ENCODE results near the gene AK8. TPM values are rescaled to one million over a fixed set of nuclear protein-coding genes. Genes with fewer than 3 reads are reported as not detected.
A peak's percentile ranks its signal among the peaks of the same experiment; 100 is the strongest.

Gene AK8
- total and polyA plus RNA-seq, 2 experiments from 2014 or later: 0.14 to 0.78 TPM

GRCh38 chr9:132857031-132857430 is 21.1 kb downstream of the AK8 start:
- H3K79me2 ChIP-seq (replicated peaks; ENCODE audit: insufficient read depth): no peaks in the 10 kb centered on the region
- H3K4me3 ChIP-seq: no peak overlapping the region
- ATAC-seq: peak; percentile 18
- H3K27me3 ChIP-seq (ENCODE audit: insufficient read depth): no peaks in the 10 kb centered on the region
- H3F3A ChIP-seq (replicated peaks; ENCODE audit: low read depth): no peaks in the 10 kb centered on the region
- H3K4me2 ChIP-seq: no peak overlapping the region
- H3K27ac ChIP-seq (ENCODE audit: low read depth): no peak overlapping the region
- DNase-seq (ENCODE audit: low spot score): no peak
- H2AFZ ChIP-seq: no peak overlapping the region
- no peak for TF ChIP-seq STAT1 (IDR thresholded peaks at IDR 0.05; ENCODE audit: unreplicated experiment)
- TF ChIP-seq EZH2phosphoT487 (IDR thresholded peaks at IDR 0.05; ENCODE audit: unreplicated experiment): no peak
- TF ChIP-seq CREB1 (CRISPR knock-in tag; IDR thresholded peaks at IDR 0.05; ENCODE audit: low read depth): no peak
- TF ChIP-seq REST (IDR thresholded peaks at IDR 0.05; ENCODE audit: unreplicated experiment): no peak
- TF ChIP-seq CTCF (conservative IDR thresholded peaks at IDR 0.05; ENCODE audit: low read depth in 2 of 2): no peak
- TF ChIP-seq ZNF462 (CRISPR knock-in tag; IDR thresholded peaks at IDR 0.05): no peak
- TF ChIP-seq ZNF331 (CRISPR knock-in tag; IDR thresholded peaks at IDR 0.05; ENCODE audit: low read depth): no peak
- TF ChIP-seq JUNB (IDR thresholded peaks at IDR 0.05; ENCODE audit: unreplicated experiment): no peak
- no peak for TF ChIP-seq POLR2AphosphoS5 (IDR thresholded peaks at IDR 0.05; ENCODE audit: low read depth)
- no peak for TF ChIP-seq EZH2 (IDR thresholded peaks at IDR 0.05; ENCODE audit: low read depth, unreplicated experiment)
- no peak for TF ChIP-seq NANOG (IDR thresholded peaks at IDR 0.05; ENCODE audit: borderline replicate concordance)
- no peak for TF ChIP-seq ETS1 (IDR thresholded peaks at IDR 0.05)
- TF ChIP-seq ZNF114 (CRISPR knock-in tag; IDR thresholded peaks at IDR 0.05): no peak
- Mint-ChIP-seq H3K4me1 (peaks cover 26% of the 10 kb centered on the region), H3K27me3 (ENCODE audit: insufficient read depth, low read depth, poor library complexity) (peaks cover 7% of the 10 kb centered on the region), H3K9me3 (no peaks in the 10 kb centered on the region), H3K27ac (no peak overlapping the region), H3K4me3 (no peak overlapping the region), H3K36me3 (ENCODE audit: low read depth) (no peaks in the 10 kb centered on the region)
- no peaks in the 10 kb centered on the region for H4K20me1 ChIP-seq (replicated peaks; ENCODE audit: insufficient read depth)
- H3K9me2 ChIP-seq (ENCODE audit: insufficient read depth): no peaks in the 10 kb centered on the region
- H3K36me3 ChIP-seq (ENCODE audit: insufficient read depth): no peaks in the 10 kb centered on the region
- H3K4me1 ChIP-seq (ENCODE audit: insufficient read depth): 0 out of 2 replicates have a peak, but pooled peaks cover 9% of the 10 kb centered on the region

Measured in GM23338 (cell line).